Measurements from ENCODE around the gene ACADSB.

Gene ACADSB

GRCh38 chr10:123100030-123100762, 91.4 kb downstream of the ACADSB start:
- H3K27ac ChIP-seq = no peak overlapping the region
- no peak for TF ChIP-seq ZFX (IDR thresholded peaks at IDR 0.05; ENCODE audit: borderline replicate concordance)
- TF ChIP-seq, protein P1, sequence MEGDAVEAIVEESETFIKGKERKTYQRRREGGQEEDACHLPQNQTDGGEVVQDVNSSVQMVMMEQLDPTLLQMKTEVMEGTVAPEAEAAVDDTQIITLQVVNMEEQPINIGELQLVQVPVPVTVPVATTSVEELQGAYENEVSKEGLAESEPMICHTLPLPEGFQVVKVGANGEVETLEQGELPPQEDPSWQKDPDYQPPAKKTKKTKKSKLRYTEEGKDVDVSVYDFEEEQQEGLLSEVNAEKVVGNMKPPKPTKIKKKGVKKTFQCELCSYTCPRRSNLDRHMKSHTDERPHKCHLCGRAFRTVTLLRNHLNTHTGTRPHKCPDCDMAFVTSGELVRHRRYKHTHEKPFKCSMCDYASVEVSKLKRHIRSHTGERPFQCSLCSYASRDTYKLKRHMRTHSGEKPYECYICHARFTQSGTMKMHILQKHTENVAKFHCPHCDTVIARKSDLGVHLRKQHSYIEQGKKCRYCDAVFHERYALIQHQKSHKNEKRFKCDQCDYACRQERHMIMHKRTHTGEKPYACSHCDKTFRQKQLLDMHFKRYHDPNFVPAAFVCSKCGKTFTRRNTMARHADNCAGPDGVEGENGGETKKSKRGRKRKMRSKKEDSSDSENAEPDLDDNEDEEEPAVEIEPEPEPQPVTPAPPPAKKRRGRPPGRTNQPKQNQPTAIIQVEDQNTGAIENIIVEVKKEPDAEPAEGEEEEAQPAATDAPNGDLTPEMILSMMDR (IDR thresholded peaks at IDR 0.05) = no peak

GRCh38 chr10:123101872-123102271, 93.1 kb downstream of the ACADSB start:
- TF ChIP-seq, protein P1 (IDR thresholded peaks at IDR 0.05) = no peak
- TF ChIP-seq ZFX (IDR thresholded peaks at IDR 0.05; ENCODE audit: borderline replicate concordance) = no peak
- H3K27ac ChIP-seq = no peak overlapping the region

DNA sequence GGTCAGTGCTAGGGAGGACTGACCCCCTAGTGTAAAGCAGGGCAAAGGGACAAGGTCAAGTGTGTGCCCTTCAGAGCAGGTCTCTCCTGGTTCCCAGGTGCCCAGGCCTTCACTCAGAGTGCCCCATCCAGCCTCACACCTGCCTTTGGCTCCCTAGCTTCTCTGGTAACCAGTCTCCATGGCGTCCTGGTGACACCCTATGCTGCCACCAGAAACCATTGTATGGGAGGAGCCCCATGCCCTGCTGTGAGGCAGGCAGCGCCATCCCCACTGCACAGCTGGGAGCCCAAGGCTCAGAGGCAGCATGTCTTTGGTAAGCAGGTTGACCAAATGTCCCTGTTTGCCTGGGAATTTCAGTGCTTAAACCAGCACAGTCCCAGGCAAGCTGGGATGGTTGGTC, 93.9 kb downstream of the ACADSB start:
- no peak overlapping the region for H3K27ac ChIP-seq
- no peak for TF ChIP-seq ZFX (IDR thresholded peaks at IDR 0.05; ENCODE audit: borderline replicate concordance)
- TF ChIP-seq, protein P1 (IDR thresholded peaks at IDR 0.05) = no peak

DNA sequence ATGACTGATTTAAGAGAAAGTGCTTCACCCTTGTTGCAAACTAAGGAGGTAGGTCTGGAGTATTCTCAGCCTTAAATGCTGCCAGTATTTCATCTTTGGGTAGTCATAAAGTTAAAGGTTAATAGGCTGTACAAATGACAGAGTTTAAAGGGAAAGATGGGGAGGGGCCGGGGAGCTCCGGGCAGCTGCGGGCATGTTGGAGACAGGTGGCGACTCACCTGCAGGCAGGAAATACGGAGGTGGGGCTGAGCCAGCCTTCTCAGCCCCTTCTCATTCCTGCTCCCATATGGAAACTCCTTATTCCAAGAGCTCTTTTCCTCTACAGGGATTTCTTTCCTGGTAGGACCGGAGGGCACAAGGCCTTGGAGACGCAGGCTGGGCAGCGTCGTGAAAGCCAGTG, 95.1 kb downstream of the ACADSB start:
- H3K27ac ChIP-seq = no peak overlapping the region
- TF ChIP-seq, protein P1 (IDR thresholded peaks at IDR 0.05) = no peak
- no peak for TF ChIP-seq ZFX (IDR thresholded peaks at IDR 0.05; ENCODE audit: borderline replicate concordance)

Data from 22Rv1 (cell line).